Suppressor macrophage (primary cell): ENCODE measurements around the gene DTD1.

Experiments used
- DNase-seq, 4 experiments: peaks; one replicate each; pipeline ENCODE4 v3.0.0-alpha.2; 2020 to 2022
- total RNA-seq, 17 experiments: gene quantifications; one replicate each; lab custom pipeline; 2026; ENCODE audit warnings: mixed read lengths in 6 of 17, inconsistent platforms in 3 of 17; lab: John Stamatoyannopoulos, UW

The DTD1 gene, protein sequence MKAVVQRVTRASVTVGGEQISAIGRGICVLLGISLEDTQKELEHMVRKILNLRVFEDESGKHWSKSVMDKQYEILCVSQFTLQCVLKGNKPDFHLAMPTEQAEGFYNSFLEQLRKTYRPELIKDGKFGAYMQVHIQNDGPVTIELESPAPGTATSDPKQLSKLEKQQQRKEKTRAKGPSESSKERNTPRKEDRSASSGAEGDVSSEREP
- 6.7 to 11.8 (median 9.4) reads per million in 17 experiments for total RNA-seq

DNA sequence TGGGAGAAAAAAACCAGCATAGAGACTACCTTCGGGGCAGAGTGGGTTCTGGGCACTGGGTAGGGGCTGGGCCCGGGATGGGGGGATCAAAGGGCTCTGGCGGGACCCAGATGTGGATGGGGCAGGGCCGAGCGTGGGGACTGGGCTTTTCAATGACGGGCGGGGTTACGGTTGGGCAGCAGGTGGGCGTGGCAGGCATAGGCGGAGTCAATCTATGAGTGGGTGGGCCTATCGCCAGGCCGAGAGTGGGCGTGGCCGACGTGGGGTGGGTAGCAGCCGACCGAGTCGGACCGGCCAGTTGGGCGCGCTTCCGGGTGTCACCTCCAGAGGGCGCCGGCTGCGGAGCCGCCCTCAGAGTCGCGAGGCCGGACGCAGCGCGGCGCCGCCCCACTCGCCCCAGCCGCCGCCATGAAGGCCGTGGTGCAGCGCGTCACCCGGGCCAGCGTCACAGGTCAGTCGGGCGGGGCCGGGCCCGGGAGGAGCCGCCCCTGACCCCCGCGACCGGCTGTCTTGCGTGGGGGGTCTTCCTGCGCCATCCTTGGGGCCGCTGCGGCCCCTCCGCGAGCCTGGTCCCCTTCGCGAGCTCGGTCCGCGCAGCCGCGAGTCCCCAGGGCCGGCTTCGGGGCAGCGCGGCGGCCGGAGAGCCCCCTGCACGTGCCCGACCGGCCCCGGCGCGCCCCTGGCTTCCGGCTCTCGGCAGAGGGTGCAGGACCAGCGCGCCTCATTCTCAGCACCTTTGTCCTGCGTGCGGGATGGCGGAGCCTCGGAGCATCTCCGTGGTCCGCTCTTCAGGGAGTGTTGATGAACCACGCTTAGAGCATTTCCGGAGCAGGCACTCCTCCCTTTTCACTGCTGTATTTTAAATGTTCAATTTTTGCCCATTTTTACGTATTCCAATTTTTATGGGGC, at the start of gene DTD1:
DTD1 (plus strand) TSS at position 390 of the 909 bp plus-strand sequence; CDS start at position 409, 19 bp downstream.
- DNase-seq = peak; percentile 94 to 98 (median 96)

DNA sequence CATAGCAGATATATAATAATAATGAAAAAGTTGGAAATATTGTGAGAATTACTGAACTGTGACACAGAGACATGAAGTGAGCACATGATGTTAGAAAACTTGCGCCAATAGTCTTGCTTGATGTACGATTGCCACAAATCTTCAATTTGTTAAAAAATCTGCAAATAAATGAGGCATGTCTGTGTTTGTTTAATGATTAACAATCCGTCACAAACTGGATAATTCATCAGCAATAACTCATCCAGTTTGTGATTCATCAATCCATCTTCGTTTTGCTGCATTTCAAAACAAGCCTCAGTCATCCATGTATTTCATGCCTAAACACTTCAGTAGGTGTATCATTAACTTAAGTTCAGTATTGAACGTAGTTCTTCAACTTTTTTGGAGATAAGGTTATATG, 46.1 kb upstream of the DTD1 start:
- DNase-seq = no peak

DNA sequence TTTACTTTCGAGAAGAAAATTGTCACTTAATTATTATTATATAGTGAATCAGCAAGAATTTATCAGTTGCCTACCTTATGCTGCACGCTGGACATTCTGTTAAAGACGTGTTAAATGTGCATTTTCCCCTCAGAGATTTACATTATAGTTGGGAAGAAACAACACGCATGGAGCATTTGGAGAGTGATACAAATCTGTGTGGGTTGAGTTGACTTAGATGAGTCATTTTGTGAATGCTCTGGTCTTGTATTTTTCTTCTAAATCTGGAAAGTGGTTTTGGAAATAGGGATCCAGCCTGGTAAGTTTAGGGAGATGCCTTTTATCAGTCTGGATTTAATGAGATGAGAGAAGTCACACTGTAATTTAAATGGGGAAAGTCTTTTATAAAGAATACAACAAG, 44.6 kb upstream of the DTD1 start:
- DNase-seq = no peak

DNA sequence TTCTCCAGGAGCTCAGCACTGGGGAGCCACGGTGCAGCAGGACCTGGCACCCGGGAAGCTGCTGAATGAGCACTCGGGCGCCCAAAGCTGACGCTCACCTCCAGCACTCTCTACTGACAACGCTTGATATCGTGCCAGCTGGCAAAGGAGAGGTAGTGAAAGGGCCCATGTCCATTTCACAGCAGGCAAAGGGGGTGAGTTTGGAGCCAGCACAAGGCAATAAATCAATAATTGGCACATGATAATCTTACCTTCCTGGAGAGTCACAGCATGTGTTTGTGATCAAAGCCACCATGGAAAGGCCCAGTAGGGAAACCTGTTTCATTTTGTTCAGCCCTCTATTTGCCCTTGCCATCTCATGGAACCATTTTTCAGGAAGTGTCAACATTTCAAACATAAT, 43.9 kb upstream of the DTD1 start:
- no peak for DNase-seq

DNA sequence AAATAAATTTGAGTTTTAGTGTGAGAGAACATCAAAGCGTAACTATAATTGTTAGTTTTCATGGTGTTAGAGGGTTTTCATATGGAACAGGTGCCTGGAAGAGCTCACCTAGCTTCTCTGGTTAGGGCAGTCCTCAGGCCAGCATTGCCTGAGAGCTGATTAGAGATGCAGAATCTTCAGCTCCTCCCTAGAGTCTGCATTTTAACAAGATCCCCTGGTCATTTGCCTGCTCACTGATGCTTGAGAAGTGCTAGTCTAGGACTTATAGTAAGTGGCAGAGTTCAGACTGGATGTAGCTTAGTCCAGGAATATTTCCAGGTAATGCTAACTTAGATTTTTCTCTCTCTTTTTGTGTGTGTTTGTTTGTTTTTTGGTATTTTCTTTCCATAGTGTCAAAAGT, 42.3 kb upstream of the DTD1 start:
- DNase-seq = no peak

DNA sequence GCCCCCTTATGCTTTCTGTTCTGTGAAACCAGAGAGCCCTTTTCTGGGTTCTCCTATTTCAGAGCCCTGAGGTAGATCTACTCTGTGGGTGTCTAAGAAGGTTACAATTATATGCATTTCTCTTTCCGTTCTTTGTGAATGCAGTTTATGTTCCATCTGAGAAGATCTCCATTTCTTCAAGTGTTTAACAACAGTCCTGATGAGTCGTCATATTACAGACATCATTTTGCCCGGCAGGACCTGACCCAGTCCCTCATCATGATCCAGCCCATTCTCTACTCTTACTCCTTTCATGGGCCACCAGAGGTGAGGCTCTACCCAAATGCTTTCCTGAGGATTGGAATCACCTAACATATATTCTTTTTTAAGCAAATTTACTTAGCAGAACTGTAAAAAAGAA, 39.4 kb upstream of the DTD1 start:
- DNase-seq = no peak

DNA sequence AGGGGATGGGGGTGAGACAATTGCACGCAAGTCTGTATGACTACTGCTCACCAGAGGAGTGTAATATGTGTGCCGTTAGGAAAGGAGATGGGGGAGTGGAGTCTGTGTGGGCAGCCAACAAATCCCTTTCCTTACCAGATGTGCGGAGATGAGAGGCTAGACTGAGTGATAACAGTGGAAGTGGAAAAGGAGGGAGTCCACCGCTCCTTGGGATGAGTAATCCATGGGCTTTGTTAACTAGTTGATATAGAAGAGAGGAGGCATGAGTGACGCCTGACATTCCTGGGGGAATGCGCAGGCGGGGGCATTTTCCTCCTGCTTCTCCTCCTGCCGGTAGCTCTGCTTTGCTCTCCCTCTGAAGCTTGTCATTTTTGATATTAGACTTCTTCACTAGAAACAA, 34.1 kb upstream of the DTD1 start:
- DNase-seq = no peak

DNA sequence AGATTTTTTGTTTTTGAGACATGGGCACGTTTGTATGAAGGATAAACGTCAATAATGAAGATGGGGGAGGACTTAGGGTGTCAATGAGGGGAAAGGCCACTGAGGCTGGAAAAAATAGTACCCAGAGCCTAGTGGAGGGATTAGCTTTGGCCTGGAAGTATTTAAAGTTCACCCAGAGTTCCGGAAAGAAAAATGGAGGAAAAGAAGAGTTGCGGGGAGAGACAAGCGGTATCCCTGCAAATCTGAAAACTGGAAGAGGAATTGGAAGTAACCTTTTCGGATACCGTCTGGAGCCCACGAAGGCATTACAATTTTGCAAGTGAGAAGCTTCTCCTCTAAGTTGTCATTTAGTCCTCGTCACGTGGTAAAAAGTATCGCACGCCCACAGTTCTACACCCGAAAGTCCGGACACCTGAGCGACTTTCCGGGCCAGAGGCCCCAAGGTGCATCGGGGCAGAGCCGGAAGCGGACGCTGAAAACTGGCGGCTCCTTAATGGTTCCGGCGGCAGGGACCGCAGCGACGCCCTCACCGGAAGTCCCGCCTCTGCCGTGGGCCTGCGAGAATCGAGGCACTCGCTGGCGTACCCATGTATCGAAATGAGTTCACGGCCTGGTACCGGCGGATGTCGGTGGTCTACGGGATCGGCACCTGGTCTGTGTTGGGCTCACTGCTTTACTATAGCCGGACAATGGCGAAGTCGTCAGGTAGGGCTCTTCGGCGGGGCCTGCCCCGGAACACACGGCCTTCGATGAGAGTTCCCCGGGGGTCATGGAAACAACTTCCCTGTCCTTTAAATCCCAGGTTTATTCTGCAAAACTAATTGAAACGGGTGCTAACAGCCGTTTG, 20.7 kb upstream of the DTD1 start, which contains the start of gene SMIM26:
SMIM26 (plus strand) TSS at position 541 of the 847 bp plus-strand sequence; CDS start at position 588, 47 bp downstream.
- peak; percentile 93 to 97 (median 94) for DNase-seq

DNA sequence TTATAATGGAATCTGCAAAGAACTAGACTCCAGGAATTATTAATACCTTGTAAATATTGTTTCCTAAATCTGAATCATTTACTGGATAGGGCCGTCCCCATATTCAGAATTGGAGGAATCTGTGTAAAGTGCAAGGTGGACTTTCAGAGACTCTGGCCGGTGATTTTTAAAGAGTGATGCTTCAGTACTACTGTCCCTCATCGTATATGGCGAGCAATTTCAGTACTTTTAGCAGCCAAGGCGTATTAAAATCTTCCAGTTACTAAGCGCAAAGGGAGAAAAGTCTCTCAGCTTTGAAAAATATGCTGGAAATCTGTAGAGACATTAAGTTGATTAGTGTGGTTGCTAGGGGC, 20.1 kb upstream of the DTD1 start:
- DNase-seq = no peak

DNA sequence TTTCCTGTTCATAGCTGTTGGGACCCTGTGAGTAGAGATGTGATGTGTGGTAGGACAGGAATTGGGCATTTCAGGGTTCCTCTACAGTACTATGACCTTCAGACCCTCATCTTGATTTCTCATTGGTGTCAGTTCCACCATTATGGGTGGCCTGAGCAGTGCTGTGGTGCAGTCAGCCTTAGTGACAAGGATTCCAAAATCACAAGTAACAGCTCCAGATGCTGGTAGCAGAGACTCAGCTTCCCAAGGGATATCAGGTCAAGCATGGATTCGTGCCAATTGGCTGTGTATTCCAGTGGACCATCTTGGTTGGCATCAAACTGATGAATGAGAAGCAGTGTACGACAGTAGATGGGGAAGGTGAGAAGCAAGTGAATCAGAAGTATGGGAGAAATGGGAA, 16.8 kb upstream of the DTD1 start:
- DNase-seq = no peak

DNA sequence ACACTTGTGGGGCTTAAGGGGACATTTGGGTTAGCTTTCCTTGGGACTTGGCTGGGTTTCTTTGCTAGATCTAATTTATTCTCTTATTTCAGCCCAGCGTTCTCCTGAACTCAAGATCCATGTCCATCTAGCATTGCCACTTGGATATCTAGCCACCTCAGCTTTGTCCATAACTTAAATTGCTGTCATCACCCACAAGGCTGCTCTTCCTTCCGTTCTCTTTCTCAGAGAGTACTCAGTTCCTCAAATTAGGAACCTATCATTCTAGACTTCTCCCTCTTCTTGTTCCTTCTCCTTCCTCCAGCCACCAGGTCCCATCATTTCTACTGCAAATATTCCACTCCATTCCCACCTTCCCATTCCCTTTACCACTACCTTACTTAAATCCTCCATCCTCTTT, 16.3 kb upstream of the DTD1 start:
- peak; percentile 43 to 76 (median 64) for DNase-seq

DNA sequence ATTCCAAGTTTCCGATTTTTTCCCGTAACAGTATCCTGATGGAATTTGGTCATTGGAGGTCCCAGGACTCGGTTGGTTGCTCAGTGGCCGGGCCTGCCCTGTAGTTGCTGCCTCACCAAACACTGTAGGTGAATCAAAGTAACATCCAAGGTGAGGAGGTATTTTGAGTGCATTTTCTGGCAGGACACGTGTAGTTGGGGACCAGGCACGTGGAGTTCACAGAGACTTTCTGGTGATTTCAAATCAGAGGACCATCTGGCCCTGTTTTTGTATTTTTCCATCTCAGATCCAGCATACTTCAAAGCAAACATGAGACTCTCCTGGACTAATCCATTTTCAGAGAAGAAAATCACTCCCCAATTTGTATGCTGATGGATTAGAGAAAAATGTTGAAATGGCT, 9.9 kb upstream of the DTD1 start:
- DNase-seq = no peak

DNA sequence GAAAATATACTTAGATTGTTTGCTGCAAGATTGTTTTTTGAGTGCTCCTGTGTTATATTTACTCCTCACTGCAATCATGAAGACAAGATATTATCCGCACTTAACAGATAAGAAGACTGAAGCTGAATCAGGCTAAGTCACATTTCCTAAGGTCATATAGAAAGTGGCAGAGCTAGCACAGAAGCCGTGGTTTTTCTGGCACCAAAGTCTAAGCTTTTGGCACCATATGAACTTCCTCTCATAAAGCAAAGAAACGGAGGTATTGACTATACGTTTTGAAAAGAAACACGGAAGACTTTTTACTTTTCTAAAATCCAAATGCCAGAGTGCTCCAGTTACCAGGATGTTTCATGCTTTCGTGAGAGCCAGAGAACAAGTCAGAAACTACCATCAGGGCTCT, 9.3 kb upstream of the DTD1 start:
- peak in 2 of 4 experiments; percentile 8 to 20 for DNase-seq

DNA sequence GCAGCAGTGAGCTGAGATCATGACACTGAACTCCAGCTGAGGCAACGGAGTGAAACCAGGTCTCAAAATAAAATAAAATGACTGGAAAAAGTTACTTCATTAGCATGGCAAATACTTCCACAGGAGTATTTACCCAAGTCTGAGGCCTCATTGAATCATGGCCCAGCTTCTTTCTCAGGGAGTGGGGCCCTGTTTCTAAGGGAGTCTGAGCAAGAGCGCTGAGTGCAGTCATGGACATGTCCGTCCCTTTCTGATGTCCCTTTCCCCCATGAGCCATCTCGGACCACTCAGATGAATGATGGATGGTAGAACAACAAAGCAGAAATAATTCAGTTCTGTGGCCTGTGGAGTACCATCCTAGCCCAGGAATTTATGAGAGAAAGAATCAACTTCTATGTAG, 7.8 kb upstream of the DTD1 start:
- DNase-seq = no peak

DNA sequence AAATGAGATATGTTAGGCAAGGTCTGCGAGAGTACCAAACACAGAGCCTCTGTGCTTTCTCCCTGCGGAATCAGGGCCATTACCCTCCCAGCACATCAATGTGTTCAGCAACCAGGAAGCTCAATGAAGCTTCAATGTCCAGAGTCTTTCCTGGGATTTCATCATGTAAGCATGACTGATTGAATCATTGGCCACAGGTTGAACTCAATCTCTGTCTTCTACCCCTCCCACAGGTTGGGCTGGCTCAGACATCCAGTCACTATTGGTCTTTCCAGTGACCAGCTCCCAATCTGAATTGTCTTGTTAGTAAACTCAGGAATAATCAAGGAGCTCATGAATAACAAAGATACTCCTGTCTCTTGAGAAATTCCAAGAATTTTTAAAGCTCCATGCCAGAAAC, 2.7 kb upstream of the DTD1 start:
- DNase-seq = peak; percentile 26 to 66 (median 61)

DNA sequence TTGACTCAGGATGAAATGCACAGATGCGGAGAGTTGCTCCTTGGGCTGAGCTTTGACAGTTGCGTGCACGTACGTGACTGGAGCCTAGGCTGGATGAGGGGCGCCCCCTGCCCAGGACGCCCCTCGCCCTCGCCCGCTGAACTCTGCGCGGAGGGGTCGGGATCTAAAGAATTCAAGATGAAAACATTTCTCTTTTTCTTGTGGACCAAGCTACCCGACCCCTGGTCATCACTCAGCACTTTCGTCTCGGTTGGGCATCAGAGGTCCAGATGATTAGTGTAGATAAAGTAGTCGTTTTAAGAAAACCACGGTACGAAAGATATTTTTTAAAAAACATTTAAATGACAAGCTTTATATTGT, 700 bp downstream of the DTD1 start:
- peak in 1 of 4 experiments; percentile 9 for DNase-seq

DNA sequence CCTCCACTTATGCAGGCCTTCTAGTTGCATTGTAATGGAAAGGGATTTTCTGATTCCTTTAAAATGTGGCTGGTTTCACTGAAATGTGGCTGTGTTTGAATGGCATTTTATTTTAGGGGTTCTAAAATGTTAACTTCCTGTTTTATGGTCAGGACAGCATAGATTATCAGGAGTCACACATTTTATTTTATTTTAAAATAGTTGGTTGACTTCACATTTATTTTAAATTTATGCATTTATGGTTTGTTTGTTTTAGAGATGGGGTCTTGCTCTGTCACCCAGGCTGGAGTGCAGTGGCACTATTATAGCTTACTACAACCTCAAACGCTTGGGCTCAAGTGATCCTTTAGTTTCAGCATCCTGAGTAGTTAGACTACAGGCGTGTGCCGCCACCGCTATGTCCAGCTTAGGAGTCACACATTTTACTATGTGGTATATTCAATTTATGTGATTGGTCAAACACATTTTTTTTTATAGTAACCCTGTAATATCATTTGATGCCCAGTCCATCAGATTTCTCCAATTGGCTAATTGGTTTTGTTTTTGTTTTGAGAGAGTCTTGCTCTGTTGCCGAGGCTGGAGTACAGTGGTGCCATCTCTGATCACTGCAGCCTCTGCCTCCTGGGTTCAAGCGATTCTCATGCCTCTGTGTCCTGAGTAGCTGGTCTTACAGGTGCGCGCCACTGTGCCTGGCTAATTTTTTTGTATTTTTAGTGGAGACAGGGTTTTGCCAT, 2.3 kb downstream of the DTD1 start:
- DNase-seq = no peak

DNA sequence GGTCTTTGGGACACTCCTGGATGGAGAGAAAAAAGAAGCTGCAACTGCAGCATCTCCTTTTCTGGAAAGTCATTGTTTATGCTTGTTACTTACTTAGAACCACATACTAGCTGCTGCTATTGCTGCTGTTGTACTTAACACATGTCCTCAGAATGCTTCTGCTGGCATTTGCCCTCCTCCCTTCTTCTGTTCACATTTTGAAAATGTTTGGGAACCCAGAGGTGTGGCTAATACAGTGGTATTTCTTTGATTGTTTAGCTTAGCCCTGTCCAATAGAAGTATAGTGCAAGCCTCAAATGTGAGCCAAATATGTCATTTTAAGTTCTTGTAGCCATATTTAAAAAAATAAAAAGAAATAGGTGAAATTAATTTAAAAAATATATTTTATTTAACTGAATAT, 8.4 kb downstream of the DTD1 start:
- DNase-seq = no peak

DNA sequence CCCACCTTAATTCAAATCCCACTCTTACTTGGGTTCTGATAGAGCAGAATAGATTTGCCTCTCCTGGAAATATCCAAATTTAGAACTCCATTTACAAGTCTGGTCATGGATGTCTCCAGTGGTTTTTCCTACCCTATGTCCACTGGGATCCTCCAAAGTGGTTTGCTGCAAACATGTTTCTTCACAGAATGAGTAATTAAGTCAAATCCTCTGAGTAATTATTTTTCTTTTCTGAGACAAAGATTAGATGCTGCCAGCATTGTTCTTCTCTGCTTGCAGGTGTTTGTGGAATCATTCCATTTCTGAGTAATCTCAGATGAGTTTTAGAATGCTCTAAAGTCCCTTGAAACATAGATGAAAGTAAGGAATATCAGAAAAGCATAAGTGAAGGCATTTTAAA, 21.9 kb downstream of the DTD1 start:
- DNase-seq = no peak

DNA sequence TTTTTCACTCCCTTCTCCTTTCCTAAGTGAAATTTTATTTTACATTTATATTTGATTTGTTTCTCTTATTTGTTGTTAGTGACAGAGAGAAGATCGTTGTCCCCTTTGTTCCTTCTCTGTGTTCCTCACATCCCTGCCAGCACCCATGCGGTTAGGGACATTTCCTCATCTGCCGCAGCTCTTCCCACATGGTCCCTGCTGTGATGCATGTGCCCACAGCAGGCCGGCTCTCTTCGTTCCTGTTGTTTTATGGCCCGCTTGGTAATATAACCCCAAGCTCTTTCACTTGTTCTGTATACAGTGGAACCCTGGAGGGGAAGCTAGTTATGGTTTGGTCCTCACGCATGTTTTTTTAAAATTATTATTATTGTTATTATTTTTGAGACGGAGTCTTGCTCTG, 23.6 kb downstream of the DTD1 start:
- DNase-seq = peak in 3 of 4 experiments; percentile 8 to 35 (median 9)

DNA sequence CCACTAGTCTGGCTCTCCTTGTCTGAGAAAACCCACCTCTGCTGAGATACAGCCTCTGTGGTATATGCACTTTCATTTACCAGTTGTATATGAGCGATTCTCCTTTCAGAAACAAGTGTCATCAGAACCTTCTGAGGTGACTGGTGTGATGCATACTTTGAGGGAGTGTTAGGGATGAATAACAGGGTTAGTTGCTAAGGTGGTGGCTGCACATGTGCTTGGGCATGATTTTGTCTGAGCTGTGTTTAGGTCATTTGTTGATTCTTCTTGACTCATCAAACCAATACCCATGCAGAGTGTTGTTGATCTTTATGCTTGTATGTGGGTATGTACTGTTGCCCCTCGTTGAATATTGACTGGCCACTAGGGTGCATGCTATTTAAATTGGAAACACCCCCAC, 25.7 kb downstream of the DTD1 start:
- DNase-seq = no peak

DNA sequence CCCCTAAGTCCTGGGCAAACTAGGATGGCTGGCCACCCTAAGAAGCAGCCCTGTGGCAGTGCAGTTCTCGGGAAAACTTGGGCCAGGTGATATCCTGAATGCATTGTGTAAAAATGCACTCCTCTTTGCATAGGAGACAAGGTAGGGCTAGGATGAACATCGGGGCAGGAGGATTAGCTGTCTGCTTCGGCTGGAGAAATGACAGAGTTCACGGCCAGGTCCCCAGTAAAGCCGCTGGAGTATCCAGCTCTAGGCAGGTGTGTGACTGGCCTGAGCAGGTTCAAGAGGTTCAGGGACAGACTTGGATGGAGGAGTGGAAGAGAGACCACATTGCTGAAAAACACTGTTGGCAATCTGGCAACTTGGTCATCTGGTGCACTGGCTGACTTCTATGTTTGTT, 26.4 kb downstream of the DTD1 start:
- no peak for DNase-seq
